Activated gamma-delta T cell (primary cell): ENCODE data around the gene C16orf46.

ENCODE experiments used
- DNase-seq: peaks from one replicate; lab custom pipeline; 2025; lab: John Stamatoyannopoulos, UW

The C16orf46 gene

DNA sequence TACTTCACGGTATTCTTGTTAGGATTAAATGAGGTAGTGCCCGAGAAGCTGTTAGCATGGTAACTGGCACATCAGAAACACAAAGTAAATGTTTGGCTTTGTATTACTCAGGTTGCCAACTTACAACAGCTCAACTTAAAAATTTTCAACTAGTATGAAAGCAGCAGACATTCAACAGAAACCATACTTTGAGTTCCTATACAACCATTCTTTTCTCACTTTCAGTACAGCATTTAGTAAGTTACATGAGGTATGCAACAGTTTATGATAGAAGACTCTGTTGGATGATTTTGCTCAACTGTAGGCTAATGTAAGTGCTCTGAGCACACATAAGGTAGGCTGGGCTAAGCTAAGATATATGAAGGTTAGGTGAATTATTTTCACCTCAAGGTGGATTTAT is 62.4 kb downstream of the C16orf46 start:
- DNase-seq = no peak

DNA sequence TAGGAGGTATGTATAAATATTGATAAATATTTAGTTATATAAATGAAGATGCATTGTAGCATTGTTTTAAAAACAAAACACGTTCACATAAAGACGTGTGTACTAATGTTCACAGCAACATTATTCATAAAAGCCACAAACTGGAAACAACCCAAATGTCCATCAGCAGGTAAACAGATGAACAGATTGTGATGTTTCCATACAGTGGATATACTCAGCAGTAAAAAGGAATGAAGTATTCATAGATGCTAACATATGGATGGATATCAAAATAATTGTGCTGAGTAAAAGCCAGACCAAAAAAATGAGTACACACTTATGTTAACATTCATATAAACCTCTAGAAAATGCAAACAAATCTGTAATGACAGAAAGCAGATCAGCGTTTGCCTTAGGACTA is 64.1 kb downstream of the C16orf46 start:
- no peak for DNase-seq
